HG03354 (cell line): ENCODE results near the gene CDH15.
"Not testable (repeated sequence)": the region's sequence is repeated elsewhere in the genome, so short reads cannot be mapped to it uniquely, and the experiment has no call there.

ENCODE experiments used
- ATAC-seq: cut with Tn5 transposase; IDR thresholded peaks from one replicate; pipeline ENCODE4 v1.9.1; 2021; ENCODE audit warnings: mild to moderate bottlenecking; ENCODE audit not compliant: unreplicated experiment, poor library complexity, severe bottlenecking

The CDH15 gene

DNA sequence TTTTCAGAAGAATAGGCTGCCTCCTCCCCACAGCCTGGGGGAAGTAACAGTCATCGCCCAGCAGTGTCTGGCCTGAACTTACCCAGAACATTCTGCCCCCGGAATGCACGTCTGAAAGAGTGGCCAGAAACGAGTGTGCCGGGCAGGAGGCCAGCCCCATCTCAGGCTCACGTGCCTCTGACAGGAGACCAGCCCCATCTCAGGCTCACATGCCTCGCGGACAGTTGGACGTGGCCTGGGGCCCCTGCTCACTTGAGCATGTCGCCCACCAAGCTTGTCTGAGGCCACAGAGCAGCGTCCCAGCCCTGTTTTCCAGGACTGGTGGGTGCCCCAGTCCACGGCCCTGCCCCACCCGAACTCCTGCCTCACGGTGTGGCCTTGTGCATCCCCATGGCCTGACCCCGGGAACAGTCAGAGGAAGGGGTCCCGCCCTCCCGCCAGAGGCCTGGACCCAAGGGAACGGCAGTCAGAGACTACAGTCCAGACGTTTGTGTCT lies 16.3 kb upstream of the CDH15 start:
- no peak for ATAC-seq

DNA sequence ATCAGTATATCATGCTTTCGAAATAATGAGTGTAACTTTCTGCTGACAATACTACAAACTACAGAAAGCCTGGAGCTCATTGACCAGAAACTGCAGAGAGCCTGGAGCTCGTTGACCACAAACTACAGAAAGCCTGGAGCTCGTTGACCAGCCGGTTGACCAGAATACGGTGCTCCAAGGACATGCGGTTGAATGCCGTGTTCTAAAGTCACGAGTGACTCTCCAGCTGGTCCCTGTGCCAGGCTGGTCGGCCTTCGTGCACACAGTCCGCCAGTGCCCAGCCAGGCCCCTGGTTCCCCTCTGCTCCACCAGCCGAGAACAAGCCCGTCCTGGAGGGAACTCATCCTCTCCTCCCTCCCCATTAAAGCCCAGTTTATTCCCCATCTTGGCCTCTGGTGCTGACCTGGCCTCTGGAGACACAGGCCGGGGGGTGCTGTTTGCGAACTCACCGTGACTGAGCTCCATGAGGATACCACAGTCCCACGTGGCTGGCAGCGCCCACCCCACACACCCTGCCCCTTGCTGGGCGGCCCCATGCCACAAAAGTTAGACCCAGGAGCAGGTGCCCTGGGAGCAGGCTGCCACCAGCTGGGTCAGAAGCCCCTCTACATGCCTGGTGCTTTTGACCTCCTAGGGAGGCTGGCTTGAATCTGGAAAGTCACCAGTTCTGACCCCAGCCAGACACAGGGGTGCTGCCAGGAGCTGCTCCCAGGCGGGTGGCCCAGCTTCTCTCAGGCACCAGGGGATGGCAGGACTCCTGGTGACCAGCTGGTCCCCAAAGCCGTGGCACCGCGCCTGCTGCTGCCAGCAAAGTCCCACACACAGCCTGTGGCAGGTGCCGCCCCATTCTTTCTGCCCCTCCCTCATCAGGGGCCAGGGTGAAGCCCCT lies 15.5 kb upstream of the CDH15 start:
- no peak for ATAC-seq

DNA sequence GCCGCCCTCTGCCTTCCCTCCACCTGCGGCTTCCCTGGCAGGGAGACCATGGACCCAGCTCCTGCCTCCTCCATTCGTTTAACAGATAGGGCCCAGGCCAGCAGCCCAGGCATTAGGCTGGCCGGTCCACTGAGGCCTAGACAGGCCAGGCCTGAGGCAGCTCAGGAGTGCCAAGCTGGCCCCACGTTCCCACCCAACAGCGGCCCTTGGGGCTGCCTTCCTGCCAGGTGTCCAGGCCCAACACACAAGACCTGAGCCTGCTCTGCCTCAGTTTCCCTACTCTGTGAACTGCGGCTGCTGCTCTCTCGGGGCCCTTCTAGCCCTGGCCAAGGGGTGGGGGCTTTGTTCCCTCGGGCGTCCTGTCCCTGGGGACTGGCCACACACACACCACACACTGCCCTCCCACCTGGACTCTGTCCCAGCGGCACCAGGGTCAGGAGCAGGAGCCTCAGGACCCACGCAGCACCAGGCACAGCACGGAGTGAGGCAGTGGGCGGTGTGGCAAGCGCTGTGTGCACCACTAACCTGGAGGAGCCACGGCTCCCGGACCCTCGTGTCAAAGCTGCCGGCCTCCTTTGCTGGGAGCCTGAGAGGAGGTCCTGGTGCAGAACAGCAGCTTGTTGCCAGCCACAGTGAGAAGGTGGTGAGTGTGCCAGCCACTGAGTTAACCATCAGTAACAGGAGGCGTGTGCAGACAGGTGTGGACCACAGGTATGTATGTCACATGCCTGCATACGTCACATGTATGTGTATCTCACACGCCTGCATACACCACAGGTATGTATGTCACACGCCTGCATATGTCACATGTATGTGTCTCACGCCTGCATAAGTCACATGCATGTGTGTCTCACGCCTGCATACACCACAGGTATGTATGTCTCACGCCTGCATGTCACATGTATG lies 14.6 kb upstream of the CDH15 start:
- no peak for ATAC-seq

DNA sequence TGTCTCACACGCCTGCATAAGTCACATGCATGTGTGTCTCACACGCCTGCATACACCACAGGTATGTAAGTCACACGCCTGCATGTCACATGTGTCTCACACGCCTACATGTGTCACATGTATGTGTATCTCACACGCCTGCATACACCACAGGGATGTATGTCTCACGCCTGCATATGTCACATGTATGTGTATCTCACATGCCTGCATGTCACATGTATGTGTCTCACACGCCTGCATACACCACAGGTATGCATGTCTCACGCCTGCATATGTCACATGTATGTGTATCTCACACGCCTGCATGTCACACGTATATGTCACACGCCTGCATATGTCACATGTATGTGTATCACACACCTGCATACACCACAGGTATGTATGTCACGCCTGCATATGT lies 13.8 kb upstream of the CDH15 start:
- ATAC-seq, result no peak

DNA sequence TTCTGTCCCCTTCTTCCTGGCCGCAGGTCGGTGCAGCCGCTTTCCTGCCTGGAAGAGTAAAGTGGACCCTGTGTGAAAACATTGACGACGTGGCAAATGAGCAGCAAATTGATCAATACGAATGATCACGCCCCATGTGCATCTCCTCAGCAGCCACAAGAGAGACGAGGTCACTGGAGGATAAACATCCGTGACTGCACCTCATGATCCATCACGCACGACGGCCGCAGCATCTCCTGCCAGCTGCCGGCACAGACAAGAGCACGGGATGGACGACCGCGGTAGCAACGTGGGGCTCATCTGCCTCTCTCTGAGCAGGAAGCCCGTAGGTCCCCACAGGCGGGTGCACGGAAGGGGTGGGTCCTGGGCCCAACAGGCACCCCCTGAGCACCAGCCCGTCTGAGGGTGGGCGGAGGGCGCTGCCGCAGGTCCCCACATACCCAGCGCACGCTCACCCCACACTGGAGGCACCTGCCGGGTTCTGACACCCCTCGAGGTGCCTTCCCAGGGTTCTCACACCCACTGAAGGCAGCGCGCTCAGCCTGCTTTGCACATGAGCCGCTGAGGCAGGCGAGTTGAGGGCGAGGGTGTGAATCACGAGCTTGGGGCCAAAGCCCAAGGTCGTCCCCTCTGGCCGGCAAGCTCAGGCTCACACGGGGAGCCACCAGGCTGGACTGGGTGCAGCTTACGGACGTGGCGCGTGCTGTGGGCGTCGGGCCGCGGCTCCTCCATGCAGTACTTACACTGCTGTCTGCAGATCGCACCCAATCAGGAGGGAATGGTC lies 12.3 kb upstream of the CDH15 start:
- ATAC-seq, result no peak

DNA sequence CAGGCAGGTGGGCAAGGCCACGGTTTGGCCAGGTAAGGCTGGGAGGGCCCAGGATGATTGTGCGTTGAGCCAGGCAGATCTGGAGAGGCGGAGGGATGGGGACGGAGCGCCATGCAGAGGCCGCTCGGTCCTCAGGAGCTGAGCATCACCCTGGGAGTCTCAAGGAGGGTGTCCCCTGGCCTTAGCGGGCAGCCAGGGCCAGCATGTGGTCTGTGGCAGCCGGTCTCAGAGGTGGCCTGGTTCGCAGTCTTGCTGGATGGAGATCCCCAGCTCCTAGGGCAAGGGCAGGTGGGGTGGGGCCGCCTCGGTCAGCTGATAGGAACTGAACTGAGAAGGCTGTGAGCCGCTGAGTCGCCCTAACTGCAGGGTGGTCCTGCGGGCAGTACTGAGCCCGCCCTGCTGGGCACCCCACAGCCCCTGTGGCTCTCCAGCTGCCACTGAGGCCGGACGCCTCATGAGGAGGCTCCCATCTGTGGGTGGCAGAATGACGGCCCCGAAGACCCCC lies 11.6 kb upstream of the CDH15 start:
- no peak for ATAC-seq

DNA sequence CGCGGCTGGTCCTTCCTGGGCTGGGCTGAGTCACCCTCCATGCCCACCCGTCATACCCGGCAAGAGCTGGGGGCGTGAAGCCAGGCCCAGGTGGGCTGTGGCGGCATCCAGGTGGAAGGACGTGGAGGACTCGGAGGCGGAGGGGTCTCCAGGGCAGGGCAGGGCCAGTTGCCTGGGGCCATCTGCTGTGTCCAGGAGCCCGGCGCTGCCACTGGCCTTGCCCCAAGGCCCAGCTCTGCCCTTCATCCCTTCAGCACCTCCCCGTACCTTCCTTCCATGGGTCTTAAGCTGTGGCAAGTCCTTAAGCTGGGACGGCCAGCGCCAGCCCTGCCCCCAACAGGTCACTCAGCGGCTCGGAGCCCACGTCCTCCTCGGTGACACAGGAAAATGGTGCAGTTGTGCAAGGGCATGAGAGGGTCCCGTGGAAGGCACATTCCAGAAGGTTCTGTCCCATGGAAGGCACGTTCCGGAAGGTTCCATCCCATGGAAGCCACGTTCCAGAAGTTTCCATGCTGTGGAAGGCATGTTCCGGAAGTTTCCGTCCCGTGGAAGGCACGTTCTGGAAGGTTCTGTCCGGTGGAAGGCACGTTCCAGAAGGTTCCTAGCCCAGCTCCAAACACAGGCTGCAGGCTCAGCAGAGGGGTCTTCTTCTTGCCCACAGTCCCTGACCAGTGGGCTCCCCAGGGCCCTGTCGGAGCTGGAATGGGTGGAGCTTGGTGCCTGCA lies 10.4 kb upstream of the CDH15 start:
- ATAC-seq, result no peak

DNA sequence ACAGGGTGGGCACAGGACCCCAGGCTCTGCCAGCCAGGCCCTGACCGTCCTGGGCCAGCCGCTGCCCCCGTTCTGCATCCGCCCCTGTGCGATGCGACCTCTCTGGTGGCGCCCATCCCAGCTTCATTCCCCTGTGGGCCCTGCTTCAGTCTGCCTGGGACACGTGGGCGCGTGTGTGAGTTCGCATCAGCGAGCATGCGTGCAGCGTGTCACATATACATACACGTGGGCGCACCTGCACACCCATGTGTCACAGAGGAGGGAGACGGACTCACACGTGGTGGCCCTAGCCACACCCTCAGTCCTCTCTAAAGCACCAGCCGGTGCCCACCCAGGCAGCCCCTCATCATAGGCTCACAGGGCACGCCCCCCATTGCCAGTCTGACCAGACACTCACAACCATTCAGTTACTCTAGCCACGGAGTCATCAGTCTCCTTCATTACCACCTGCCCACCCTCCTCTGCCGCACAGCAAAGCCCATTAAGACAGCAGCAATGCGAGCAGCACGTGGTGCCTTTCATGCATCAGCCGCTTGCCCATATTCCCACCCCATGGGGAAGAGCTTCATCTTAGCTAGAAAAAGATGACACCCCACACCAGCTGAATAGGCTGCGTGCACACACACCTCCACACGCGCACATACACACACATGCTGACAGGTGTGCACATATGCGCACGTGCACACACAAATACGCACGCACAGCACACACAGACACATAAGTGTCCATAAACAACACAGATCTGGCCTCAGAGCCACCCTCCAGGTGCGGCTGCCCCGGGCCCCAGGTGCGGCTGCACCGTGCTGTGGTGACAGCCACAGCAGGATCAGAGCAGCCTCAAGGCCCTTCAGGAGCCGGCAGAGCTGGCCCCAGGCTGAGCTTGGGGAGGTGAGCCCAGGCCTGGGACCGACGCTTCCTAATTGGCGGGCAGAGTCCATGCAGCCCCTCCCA lies 9.5 kb upstream of the CDH15 start:
- no peak for ATAC-seq

DNA sequence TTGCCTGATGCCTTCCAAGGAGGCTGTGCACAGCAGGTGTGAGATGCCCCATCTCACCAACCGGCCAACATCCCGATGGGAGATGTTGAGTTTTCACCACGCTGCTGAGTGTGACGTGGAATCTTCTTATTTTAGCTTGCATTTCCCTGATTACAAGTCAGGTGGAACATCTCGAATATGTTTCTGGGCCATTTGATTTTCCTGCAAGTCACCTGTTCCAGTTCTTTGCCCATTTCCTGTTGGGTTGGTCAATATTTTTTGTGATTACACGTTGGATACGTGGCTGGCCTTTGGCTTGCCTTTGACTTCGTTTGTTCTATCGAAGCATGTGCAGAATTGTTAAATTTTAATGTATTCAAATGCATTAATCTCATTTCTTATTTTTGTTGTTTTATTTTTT lies 8.3 kb upstream of the CDH15 start:
- no peak for ATAC-seq

DNA sequence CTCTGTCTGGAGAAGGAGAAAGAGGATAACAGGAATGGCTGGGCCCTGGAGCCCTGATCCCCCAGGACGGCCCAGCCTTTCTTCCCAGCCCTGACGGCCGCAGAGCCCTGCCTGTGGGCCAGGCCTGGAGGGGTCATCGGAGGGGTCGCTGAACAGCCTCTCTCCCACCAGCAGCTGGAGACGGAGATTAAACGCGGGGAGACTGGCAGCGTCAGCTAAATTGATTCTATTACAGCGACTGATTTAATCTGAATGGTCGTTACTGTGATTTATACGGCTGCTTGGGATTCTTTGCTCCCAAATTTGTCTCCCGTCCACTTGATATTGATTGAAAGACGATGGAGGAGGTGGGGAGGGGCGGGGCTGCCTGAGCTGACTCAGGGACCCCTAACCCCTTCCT lies 7.1 kb upstream of the CDH15 start:
- no peak for ATAC-seq

DNA sequence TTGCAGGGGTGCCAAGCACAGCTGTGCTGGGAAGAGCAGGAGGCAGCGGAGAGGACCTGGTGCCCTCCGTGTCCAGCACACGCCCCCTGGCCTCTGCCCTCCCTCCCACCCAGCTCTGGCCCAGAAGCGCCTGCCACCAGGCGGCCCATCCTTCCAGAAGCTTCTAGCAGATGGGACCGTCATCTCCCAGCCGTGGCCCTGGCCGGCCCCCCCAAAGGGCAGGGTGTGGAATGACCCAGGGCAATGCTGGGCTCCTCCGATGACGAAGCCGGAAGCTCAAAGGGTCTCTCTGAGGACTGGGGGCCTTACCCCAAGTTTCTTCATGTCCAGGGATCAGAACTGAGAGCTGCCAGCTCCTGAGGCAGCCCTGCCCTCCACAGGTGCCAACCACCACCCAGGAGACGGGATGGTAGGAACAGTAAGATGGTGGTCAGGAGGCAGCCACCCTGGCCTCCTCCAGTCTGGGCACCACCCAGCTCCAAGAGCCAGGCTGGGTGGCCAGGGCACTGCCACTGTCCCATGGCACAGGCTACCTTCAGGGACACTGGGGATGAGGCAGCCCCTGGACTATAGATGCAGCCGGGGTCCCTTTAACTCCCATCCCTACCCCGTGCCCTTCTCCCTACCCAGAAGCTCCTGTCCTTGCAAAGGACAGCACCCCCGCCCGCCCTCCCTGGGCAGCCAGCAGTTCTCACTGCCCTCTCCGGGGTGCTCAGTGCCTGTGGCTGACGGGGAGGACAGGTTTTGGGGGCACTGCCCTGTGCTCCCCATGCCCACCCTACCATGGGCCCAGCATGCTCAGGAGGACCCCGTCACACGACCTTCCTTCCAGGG lies 6.5 kb upstream of the CDH15 start:
- no peak for ATAC-seq

DNA sequence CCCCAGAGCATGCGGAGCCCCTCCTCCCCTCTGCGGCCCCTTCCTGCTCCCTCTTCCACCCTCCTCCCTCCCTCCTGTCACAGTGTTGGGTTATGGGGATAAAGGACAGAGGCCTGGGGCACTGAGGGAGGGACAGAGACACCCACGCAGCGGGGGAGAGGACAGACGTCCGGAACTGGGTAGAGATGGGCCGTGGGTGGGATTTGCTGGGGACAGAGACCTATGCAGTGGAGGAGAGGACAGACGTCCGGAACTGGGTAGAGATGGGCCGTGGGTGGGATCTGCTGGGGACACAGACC lies 5.9 kb upstream of the CDH15 start:
- not testable (repeated sequence) for ATAC-seq

DNA sequence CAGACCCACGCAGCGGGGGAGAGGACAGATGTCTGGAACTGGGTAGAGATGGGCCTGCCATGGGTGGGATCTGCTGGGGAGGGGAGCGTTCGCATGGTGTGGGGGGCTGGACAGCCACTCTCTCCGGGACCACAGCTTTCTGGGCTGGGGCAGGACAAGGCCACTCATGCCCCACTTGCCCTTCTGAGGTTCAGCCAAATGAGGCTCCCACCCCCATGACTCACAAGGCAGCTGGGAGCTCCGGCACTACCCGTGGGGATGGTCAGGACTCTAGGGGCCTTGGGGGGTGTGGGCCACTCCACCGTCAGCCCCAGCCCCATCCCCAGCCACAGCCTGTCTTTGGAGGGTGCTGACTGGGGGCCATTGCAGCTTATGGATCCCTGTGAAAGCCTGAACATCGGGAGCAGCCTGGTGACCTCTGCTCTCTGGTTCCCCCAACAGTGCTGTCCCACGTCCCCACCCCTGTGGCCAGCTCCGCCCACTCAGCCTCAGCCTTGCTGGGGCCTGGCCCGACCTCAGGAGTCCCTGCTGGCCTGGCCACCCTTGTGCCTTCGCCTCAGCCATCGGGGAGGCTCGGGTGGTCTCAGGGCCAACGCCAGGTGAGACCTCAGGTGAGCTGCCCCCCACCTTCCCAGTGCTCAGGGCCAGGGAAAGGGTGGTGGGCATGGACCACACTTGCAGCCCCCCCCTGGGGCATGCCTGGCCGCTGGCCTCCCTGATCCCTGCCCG lies 4.7 kb upstream of the CDH15 start:
- ATAC-seq, result no peak

DNA sequence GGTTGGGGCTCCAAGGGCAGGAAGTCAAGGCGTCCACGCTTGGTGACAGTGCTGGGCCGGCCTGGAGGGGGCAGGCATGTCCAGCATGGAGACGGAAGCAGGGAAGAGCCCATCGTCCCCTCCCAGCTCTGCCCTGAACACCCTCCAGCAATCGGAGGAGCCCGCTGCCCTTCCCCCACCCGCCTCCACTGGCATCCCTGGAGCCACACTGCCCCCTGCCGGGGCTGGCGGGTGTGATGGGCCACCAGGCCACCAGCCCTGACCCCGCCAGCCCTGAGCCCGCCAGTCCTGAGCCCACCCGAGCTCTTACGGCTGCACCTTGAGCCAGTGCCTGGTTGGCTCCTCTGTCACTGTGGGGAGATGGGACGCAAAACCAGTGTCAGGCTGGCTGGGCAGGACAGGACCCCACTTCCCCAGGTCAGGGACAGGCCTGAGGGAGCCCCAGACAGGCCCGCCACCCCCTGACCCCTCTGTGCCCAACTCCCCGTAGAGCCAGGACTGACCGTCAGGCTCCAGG lies 4.1 kb upstream of the CDH15 start:
- ATAC-seq, result no peak

DNA sequence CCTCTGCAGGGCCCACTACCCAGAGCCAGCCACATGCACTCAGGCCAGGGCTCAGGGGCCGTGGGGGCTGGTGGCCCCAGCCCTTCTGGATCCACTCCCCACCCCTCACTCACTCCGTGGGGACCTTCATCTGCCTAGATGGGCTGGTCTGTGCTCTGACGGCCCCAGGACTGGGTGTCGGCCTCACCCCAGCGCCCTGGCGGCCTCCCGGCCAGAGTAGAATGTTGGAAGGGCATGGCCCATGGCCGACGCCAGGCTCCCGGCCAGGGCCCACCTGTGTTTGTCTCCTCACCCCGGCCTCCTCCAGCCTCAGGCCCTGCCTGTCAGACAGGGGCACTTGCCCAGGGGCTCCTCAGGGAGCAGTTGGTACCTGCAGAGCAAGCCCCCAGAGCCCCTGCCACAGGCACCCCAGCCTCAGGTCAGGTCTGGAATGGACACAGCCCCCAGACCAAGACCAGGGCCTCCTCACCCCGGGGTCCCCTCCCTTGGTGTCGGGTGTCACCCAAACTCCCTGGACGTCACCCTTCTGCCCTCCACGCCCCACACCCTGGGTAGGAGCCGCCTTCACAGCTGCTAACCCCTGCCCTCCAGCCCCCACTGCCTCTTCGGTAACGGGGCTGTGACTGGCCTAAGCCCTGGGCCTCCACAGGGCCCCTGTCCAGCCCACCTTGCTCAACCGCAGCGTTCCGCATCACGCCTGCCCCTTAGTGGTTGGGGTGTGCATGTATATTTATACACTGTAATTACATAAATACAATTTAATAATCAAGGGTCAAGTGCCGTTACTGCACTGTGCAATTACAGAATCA lies 3.0 kb upstream of the CDH15 start:
- ATAC-seq, result no peak

DNA sequence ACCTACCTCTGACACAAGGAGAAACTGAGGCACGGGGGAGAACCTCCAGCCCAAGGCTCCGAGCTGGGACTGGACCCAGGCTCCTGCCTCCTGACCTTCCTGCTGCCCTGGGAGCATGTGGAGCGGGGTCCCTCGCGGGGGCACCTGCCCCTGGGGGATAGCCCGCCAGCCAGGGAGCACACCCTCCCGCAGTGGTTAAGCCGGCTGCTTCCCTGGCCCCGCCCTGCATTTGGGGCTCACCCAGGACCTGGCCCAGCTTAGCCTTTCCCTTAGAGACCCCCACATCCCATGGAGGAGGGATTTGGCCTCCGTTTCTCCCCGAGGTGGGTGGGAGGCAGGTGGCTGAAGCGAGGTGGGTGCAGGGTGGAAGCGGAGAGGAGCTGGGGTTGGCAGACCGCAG lies 1.8 kb upstream of the CDH15 start:
- ATAC-seq, result no peak
